ENCODE measurements around the gene P2RX6.
A peak's percentile ranks its signal among the peaks of the same experiment; 100 is the strongest.

P2RX6 gene

DNA sequence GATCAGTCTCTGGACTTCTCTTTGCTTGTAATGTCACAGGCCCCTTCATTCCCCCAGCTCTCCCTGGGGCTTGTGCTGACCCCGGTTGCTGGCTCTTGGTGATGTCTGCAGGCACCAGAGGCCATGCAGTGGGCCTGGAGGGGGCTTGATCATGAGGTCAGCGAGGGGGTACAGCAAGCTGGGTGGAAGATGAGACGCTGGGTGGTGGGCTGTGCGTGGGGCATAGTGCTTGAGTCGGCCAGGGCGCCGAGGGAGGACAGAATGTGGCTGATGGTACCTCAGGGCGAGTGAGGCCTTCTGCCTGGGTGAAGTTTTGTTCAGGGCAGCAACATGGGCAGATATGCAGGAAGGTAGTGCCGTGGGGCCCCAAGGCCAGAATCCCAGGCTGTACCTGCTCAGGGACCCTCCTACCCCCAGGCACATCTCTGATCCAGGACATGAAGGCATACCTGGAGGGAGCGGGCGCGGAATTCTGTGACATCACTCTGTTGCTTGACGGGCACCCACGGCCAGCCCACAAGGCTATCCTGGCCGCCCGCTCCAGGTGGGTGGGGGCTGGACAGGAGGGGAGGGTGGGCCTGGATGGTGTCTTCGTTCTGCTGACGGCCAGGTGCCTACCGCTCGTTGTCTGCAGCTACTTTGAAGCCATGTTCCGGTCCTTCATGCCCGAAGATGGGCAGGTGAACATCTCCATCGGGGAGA is 19.5 kb upstream of the P2RX6 start:
- H3K9me3 ChIP-seq (ENCODE audit: control insufficient read depth in 1 of 2, low read length in 2 of 2), result no peaks in the 10 kb centered on the region
- peaks cover 18 to 85% of the 10 kb centered on the region in 2 donors for H3K36me3 ChIP-seq (ENCODE audit: control insufficient read depth in 1 of 2, insufficient read depth in 2 of 2, low read length in 2 of 2)
- peaks cover 6 to 11% of the 10 kb centered on the region in 2 donors for H3K4me1 ChIP-seq (ENCODE audit: control insufficient read depth in 1 of 2, insufficient read depth in 2 of 2, low read length in 2 of 2)
- H3K9ac ChIP-seq (ENCODE audit: low read depth in 1 of 2, low read length in 2 of 2), result no peak overlapping the region
- no peak overlapping the region for H3K27ac ChIP-seq (ENCODE audit: low read depth, low read length)
- no peak overlapping the region for H3K4me3 ChIP-seq (ENCODE audit: low read depth in 1 of 2, low read length in 2 of 2)
- no peaks in the 10 kb centered on the region for H3K27me3 ChIP-seq (ENCODE audit: control insufficient read depth in 1 of 2, insufficient read depth in 2 of 2, low read length in 2 of 2)

DNA sequence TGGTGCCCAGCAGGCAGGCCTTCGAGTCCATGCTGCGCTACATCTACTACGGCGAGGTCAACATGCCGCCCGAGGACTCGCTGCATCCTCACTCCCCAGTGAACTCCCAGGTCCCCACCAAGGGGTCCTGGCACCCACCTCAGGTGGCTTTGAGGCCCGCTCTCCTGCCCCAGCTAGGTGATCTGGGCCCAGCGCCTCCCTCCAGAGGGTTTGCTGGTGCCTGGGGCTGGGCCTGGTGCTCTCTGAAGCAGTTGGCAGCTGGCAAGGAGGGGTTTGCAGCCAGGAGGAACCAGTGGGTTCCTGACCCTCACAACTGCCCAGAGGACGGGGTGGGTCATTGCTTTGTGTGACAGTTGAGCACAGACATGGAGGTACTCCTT is 18.9 kb upstream of the P2RX6 start:
- H3K9me3 ChIP-seq (ENCODE audit: control insufficient read depth in 1 of 2, low read length in 2 of 2), result no peaks in the 10 kb centered on the region
- no peak overlapping the region for H3K9ac ChIP-seq (ENCODE audit: low read depth in 1 of 2, low read length in 2 of 2)
- peaks cover 18 to 80% of the 10 kb centered on the region in 2 donors for H3K36me3 ChIP-seq (ENCODE audit: control insufficient read depth in 1 of 2, insufficient read depth in 2 of 2, low read length in 2 of 2)
- H3K4me1 ChIP-seq (ENCODE audit: control insufficient read depth in 1 of 2, insufficient read depth in 2 of 2, low read length in 2 of 2), result peaks cover 12 to 16% of the 10 kb centered on the region in 2 donors
- H3K27me3 ChIP-seq (ENCODE audit: control insufficient read depth in 1 of 2, insufficient read depth in 2 of 2, low read length in 2 of 2), result no peaks in the 10 kb centered on the region
- no peak overlapping the region for H3K4me3 ChIP-seq (ENCODE audit: low read depth in 1 of 2, low read length in 2 of 2)
- no peak overlapping the region for H3K27ac ChIP-seq (ENCODE audit: low read depth, low read length)

DNA sequence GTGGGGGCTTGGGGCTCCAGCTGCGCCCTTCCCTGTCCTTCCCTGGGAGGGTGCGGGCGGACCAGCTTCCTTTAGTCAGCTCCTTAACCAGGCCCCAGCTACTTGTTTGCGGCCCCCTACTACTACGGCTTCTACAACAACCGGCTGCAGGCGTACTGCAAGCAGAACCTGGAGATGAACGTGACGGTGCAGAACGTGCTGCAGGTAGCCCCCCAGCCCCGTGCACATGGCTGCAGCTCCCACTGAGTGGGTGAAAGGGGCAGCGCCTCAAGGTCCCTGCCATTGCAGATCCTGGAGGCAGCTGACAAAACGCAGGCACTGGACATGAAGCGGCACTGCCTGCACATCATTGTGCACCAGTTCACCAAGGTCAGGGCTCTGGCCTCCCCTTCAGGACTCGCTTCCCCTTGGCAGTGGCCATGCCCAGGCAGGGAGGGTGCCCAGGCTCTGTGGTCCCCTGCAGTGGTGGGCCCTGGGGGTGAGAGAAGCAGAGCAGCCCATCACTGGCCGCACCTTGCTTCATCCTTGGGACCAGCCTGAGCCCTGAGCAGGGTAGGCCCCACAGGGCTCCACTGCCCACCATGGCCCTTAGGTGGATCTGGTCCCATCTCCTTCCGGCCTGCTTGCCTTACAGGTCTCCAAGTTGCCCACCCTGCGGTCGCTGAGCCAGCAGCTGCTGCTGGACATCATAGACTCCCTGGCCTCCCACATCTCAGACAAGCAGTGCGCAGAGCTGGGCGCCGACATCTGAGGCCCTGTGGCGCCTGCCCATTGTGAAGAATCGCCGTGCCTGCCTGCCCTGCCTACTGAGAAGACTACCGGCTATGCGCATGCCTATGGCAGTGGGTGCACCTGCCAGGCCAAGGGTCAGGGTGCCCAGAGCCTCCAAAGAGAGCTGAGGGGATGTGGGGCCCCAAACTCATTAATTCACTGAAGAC is 18.1 kb upstream of the P2RX6 start:
- H3K27me3 ChIP-seq (ENCODE audit: control insufficient read depth in 1 of 2, insufficient read depth in 2 of 2, low read length in 2 of 2), result no peaks in the 10 kb centered on the region
- peaks cover 15 to 71% of the 10 kb centered on the region in 2 donors for H3K36me3 ChIP-seq (ENCODE audit: control insufficient read depth in 1 of 2, insufficient read depth in 2 of 2, low read length in 2 of 2)
- H3K27ac ChIP-seq (ENCODE audit: low read depth, low read length), result no peak overlapping the region
- no peak overlapping the region for H3K9ac ChIP-seq (ENCODE audit: low read depth in 1 of 2, low read length in 2 of 2)
- peaks cover 12 to 22% of the 10 kb centered on the region in 2 donors for H3K4me1 ChIP-seq (ENCODE audit: control insufficient read depth in 1 of 2, insufficient read depth in 2 of 2, low read length in 2 of 2)
- H3K4me3 ChIP-seq (ENCODE audit: low read depth in 1 of 2, low read length in 2 of 2), result no peak overlapping the region
- no peaks in the 10 kb centered on the region for H3K9me3 ChIP-seq (ENCODE audit: control insufficient read depth in 1 of 2, low read length in 2 of 2)

DNA sequence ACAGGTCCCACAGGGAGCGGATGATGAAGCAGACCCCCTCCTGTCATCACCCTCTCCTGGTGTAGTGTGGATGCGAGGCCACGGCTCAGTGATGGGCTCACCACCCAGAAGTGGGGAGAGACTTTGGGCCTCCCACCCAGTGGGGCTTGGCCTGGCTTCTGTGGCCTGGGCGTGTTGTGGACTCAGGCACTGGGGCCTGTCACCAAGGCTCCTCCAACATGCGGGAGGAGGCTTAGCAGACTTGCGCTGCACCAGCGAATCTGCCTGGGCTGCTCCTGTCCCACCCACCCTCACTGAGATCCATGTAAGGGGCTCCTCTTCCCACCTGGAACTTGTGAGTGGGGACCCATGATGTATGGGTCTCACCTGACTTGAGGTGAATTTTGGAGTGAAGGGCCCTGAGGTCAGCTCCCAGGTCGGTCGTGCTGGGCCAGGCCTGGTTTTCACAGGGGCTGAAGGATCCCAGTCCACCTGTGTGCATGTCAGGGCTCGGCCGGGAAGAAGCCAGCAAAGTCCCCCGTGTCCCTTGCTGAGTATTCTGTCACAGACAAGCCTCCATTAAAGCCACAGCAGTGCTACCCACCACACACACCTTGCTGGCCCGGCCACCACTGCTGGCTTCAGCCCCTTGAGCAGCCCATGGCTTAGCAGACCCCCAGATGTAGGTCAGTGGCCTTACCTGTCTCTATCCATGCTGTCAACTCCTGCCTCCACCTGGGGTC is 17.3 kb upstream of the P2RX6 start:
- Histone ChIP-seq H3K4me1 (ENCODE audit: control insufficient read depth in 1 of 2, insufficient read depth in 2 of 2, low read length in 2 of 2) (peaks cover 12 to 23% of the 10 kb centered on the region in 2 donors), H3K27ac (ENCODE audit: low read depth, low read length) (no peak overlapping the region), H3K9me3 (ENCODE audit: control insufficient read depth in 1 of 2, low read length in 2 of 2) (no peaks in the 10 kb centered on the region), H3K4me3 (ENCODE audit: low read depth in 1 of 2, low read length in 2 of 2) (no peak overlapping the region), H3K27me3 (ENCODE audit: control insufficient read depth in 1 of 2, insufficient read depth in 2 of 2, low read length in 2 of 2) (no peaks in the 10 kb centered on the region), H3K9ac (ENCODE audit: low read depth in 1 of 2, low read length in 2 of 2) (no peak overlapping the region), H3K36me3 (ENCODE audit: control insufficient read depth in 1 of 2, insufficient read depth in 2 of 2, low read length in 2 of 2) (peaks cover 8 to 63% of the 10 kb centered on the region in 2 donors)

DNA sequence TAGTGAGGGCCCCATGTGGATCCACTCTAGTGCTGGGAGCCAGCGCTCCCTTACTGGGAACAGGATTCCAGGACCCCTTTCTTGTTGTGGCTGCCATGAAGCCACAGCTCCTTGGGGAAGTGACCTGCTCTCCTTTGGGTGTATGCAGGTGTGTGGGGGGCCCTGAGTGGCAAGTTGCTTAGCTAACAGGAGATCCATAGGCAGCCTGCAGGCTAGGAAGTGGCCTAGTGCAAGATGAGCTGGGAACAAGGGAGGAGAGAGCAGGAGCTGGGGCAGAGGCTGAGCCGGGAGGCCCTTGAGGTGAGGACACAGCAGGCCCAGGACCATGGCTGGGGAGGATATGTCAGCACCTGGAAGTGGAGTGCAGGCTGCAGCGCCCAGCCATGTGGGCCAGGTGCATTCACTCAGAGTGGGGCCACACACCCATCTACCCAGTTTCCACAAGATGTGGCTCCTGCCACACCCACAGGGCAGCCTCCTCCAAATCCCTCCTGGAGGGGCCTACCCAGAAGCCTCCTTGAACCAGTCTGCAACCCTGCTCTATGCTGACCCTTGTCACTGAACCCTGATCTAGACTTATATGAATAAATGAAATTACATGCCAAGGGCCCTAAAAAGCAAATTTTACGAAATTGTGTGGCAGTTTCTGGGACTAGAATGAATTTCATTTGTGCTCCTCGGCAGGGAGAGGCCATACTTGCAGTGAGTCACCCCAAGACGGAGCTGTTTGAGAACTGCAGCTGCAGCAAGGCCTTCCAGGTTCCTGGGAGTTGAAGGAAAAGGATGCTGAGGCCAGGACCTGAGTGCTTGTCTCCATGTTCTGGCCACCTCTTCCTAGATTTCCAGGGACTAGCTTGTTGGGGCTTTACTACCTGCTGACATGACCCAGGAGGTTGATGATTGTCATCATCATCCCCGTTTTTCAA is 16.3 kb upstream of the P2RX6 start:
- Histone ChIP-seq H3K9me3 (ENCODE audit: control insufficient read depth in 1 of 2, low read length in 2 of 2) (no peaks in the 10 kb centered on the region), H3K4me3 (ENCODE audit: low read depth in 1 of 2, low read length in 2 of 2) (no peak overlapping the region), H3K27ac (ENCODE audit: low read depth, low read length) (no peak overlapping the region), H3K27me3 (ENCODE audit: control insufficient read depth in 1 of 2, insufficient read depth in 2 of 2, low read length in 2 of 2) (no peaks in the 10 kb centered on the region), H3K36me3 (ENCODE audit: control insufficient read depth in 1 of 2, insufficient read depth in 2 of 2, low read length in 2 of 2) (peaks cover 5 to 53% of the 10 kb centered on the region in 2 donors), H3K9ac (ENCODE audit: low read depth in 1 of 2, low read length in 2 of 2) (no peak overlapping the region), H3K4me1 (ENCODE audit: control insufficient read depth in 1 of 2, insufficient read depth in 2 of 2, low read length in 2 of 2) (peaks cover 22 to 32% of the 10 kb centered on the region in 2 donors)

DNA sequence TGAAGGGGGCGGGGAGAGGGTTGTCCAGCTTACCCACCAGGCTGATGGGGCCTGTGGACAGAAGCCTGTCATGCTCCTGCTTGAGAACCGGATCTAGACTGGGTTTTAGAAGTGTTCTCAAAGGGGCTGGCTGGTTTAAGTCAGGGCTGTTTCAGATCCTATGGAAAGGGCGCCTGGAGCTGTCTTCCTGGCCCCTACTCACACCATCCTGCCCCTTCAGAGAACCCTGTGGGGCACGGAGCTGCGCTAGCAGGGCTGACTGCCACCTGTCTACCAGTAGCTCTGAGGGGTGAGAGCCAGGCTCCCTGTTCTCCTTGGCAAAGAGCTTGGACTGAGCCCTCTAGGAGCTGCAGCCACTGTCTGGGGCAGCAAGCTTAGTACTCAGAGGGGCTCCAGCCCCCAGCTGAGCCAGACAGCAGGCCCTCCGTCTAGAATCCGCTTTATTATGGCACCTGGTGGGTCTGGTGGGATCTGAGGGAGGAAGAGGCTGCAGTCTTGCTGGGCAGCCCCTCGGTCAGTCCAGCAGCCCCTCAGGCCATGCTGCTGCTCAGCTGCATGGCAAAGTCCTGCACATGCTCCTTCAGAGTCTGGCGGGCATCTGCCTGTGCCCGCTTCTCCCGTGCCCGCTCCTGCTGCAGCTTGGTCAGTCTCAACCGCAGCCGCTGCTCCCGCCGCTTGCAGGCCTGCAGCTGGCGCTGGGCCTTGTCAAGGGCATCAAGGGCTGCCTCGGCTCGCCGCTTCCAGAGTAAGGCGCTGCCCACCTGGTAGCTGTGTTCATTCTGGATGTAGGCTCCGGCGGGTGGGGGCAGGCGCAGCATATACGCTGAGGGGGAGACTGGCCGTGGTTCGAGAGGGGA is 15.4 kb upstream of the P2RX6 start:
- no peaks in the 10 kb centered on the region for H3K27me3 ChIP-seq (ENCODE audit: control insufficient read depth in 1 of 2, insufficient read depth in 2 of 2, low read length in 2 of 2)
- no peaks in the 10 kb centered on the region for H3K9me3 ChIP-seq (ENCODE audit: control insufficient read depth in 1 of 2, low read length in 2 of 2)
- no peak overlapping the region for H3K9ac ChIP-seq (ENCODE audit: low read depth in 1 of 2, low read length in 2 of 2)
- H3K4me1 ChIP-seq (ENCODE audit: control insufficient read depth in 1 of 2, insufficient read depth in 2 of 2, low read length in 2 of 2), result peaks cover 25 to 36% of the 10 kb centered on the region in 2 donors
- no peak overlapping the region for H3K4me3 ChIP-seq (ENCODE audit: low read depth in 1 of 2, low read length in 2 of 2)
- no peak overlapping the region for H3K27ac ChIP-seq (ENCODE audit: low read depth, low read length)
- H3K36me3 ChIP-seq (ENCODE audit: control insufficient read depth in 1 of 2, insufficient read depth in 2 of 2, low read length in 2 of 2), result peaks cover 5 to 47% of the 10 kb centered on the region in 2 donors

DNA sequence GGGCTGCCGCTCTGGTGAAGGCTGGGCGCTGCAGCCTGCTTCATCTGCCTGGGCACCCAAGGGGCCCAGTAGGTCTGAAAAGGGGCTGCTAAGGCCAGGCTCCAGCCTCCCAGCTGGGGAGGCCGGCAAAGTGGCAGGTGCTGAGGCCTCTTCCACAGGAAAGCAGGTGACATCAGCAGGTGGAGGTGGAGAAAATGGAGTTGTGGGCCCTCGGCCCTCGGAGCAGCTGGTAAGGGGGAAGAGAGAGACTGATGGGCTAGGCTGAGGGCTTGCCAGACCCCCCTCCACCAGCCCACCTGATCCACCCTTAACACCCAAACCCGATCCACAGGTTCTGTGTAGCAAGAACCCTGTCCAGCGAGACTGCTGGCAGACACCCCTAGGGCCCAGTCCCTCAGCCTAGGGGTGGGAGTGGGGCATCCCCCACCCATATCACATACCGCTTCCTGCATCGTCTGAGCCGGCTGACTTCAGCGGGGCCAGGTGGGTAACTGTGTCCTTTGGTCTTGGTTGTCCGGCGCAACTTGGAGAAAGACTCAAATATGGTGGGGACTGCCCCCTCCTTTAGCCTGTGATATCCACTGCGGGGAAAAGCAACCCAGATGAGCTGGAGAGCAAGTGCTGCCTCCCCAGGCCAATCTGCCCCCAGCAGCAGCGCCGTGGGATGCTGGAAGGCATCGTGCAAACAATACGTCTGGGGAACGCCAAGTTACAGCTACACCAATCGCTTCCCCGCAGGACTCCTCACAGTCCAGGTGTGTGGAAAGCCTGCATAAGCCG is 14.6 kb upstream of the P2RX6 start:
- H3K9ac ChIP-seq (ENCODE audit: low read depth in 1 of 2, low read length in 2 of 2), result peak overlapping the region; percentile 93 to 94
- peak overlapping the region; percentile 89 to 93 for H3K4me3 ChIP-seq (ENCODE audit: low read depth in 1 of 2, low read length in 2 of 2)
- H3K4me1 ChIP-seq (ENCODE audit: control insufficient read depth in 1 of 2, insufficient read depth in 2 of 2, low read length in 2 of 2), result peaks cover 25 to 36% of the 10 kb centered on the region in 2 donors
- peaks cover 5 to 42% of the 10 kb centered on the region in 2 donors for H3K36me3 ChIP-seq (ENCODE audit: control insufficient read depth in 1 of 2, insufficient read depth in 2 of 2, low read length in 2 of 2)
- no peaks in the 10 kb centered on the region for H3K27me3 ChIP-seq (ENCODE audit: control insufficient read depth in 1 of 2, insufficient read depth in 2 of 2, low read length in 2 of 2)
- H3K27ac ChIP-seq (ENCODE audit: low read depth, low read length), result no peak overlapping the region
- H3K9me3 ChIP-seq (ENCODE audit: control insufficient read depth in 1 of 2, low read length in 2 of 2), result no peaks in the 10 kb centered on the region

DNA sequence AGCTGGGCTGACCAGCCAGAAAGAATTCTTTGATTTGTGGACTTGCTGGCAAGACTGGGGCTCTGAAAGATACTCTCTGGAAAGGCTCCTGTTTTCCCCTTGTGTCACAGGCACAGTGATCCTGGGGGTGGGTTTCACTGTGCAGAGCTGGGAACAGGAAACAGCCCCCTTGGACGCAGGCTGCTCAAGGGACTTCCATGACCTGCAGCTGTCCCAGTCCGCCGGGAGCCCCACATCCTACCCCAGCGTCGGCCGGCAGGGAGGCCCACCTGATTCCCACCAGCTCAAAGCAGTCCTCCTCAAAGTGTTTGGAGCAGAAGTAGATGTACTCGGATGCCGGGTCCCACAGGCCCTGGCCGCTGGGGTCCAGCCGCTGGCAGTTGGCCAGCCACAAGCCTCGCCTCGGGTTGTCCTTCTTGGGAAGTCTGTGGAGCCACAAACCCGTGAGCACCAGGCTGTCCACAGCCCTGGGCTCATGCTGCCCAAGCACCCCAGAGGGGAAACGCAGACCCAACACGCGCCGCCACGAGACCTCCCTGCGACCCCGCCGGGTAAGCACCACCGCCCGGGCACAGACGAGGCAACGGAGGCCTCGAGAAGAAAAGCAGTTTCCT is 13.9 kb upstream of the P2RX6 start:
- Histone ChIP-seq H3K4me3 (ENCODE audit: low read depth in 1 of 2, low read length in 2 of 2) (peak overlapping the region; percentile 89 to 93), H3K9ac (ENCODE audit: low read depth in 1 of 2, low read length in 2 of 2) (peak overlapping the region; percentile 93 to 94), H3K4me1 (ENCODE audit: control insufficient read depth in 1 of 2, insufficient read depth in 2 of 2, low read length in 2 of 2) (peaks cover 25 to 36% of the 10 kb centered on the region in 2 donors), H3K27me3 (ENCODE audit: control insufficient read depth in 1 of 2, insufficient read depth in 2 of 2, low read length in 2 of 2) (no peaks in the 10 kb centered on the region), H3K9me3 (ENCODE audit: control insufficient read depth in 1 of 2, low read length in 2 of 2) (no peaks in the 10 kb centered on the region), H3K27ac (ENCODE audit: low read depth, low read length) (peak overlapping the region; percentile 99), H3K36me3 (ENCODE audit: control insufficient read depth in 1 of 2, insufficient read depth in 2 of 2, low read length in 2 of 2) (peaks cover 4 to 39% of the 10 kb centered on the region in 2 donors)
